ENCODE data around the gene CHN2.
"Not testable (repeated sequence)": the region's sequence is repeated elsewhere in the genome, so short reads cannot be mapped to it uniquely, and the experiment has no call there.

GRCh38 chr7:29212736-29213135, 18.2 kb downstream of the CHN2 start:
- TF ChIP-seq ZNF671 (CRISPR knock-in tag; IDR thresholded peaks at IDR 0.05); SP1 (CRISPR knock-in tag; conservative IDR thresholded peaks at IDR 0.05); RORB (CRISPR knock-in tag; IDR thresholded peaks at IDR 0.05); NFYB (CRISPR knock-in tag; conservative IDR thresholded peaks at IDR 0.05; ENCODE audit: low read depth): not testable (repeated sequence)
- TF ChIP-seq, protein P1, sequence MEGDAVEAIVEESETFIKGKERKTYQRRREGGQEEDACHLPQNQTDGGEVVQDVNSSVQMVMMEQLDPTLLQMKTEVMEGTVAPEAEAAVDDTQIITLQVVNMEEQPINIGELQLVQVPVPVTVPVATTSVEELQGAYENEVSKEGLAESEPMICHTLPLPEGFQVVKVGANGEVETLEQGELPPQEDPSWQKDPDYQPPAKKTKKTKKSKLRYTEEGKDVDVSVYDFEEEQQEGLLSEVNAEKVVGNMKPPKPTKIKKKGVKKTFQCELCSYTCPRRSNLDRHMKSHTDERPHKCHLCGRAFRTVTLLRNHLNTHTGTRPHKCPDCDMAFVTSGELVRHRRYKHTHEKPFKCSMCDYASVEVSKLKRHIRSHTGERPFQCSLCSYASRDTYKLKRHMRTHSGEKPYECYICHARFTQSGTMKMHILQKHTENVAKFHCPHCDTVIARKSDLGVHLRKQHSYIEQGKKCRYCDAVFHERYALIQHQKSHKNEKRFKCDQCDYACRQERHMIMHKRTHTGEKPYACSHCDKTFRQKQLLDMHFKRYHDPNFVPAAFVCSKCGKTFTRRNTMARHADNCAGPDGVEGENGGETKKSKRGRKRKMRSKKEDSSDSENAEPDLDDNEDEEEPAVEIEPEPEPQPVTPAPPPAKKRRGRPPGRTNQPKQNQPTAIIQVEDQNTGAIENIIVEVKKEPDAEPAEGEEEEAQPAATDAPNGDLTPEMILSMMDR (IDR thresholded peaks at IDR 0.05): not testable (repeated sequence)
- TF ChIP-seq, protein P2, sequence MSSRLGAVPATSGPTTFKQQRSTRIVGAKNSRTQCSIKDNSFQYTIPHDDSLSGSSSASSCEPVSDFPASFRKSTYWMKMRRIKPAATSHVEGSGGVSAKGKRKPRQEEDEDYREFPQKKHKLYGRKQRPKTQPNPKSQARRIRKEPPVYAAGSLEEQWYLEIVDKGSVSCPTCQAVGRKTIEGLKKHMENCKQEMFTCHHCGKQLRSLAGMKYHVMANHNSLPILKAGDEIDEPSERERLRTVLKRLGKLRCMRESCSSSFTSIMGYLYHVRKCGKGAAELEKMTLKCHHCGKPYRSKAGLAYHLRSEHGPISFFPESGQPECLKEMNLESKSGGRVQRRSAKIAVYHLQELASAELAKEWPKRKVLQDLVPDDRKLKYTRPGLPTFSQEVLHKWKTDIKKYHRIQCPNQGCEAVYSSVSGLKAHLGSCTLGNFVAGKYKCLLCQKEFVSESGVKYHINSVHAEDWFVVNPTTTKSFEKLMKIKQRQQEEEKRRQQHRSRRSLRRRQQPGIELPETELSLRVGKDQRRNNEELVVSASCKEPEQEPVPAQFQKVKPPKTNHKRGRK (CRISPR knock-in tag; IDR thresholded peaks at IDR 0.05; ENCODE audit: borderline replicate concordance): not testable (repeated sequence)

Data from WTC11 (cell line).